ENCODE results near the gene SETBP1. TPM values are rescaled to one million over a fixed set of nuclear protein-coding genes. Genes with fewer than 3 reads are reported as not detected.

Gene SETBP1
- total RNA-seq, 1 experiment from 2014 or later: 9.6 TPM

DNA sequence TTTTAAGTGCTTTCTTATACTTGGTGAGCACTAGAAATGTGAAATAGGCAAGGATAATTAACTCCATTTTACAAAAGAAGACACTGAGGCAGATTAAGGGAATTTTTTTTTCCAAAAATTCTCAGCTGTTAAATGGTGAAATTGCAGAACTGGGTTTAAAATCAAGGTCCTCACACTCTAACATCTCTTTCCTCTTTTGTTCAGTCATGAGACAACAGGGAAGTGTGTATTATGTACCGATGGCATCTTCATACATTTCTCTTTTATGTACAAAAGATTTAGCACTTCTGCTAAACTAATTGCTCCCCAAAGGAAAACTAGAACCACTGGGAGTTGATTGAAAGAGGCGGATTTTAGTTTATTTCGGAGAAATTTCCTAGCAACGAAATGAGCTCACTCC, 203.0 kb downstream of the SETBP1 start:
- Mint-ChIP-seq H3K27ac (no peak overlapping the region), H3K4me1 (peaks cover 16% of the 10 kb centered on the region), H3K4me3 (no peak overlapping the region), H3K9me3 (peaks cover 16% of the 10 kb centered on the region), H3K36me3 (peaks cover 16% of the 10 kb centered on the region), H3K27me3 (ENCODE audit: low read depth) (no peaks in the 10 kb centered on the region; the same call in 1 of the 2 replicates)
- ChIA-PET CTCF (no interaction called here), POLR2A (no interaction called here)
- ATAC-seq (no peak), DNase-seq (ENCODE audit: low spot score) (no peak)
- TF ChIP-seq NR1H2 (CRISPR knock-in tag; IDR thresholded peaks at IDR 0.05) (no peak), FOXK1 (CRISPR knock-in tag; IDR thresholded peaks at IDR 0.05) (no peak), NR3C1 (CRISPR knock-in tag; conservative IDR thresholded peaks at IDR 0.05; ENCODE audit: low read depth) (no peak), KAT7 (CRISPR knock-in tag; IDR thresholded peaks at IDR 0.05; ENCODE audit: borderline replicate concordance) (no peak), ZNF138 (CRISPR knock-in tag; conservative IDR thresholded peaks at IDR 0.05) (no peak), TP53 (CRISPR knock-in tag; IDR thresholded peaks at IDR 0.05) (no peak), NFATC4 (CRISPR knock-in tag; IDR thresholded peaks at IDR 0.05) (no peak), GTF2I (CRISPR knock-in tag; conservative IDR thresholded peaks at IDR 0.05) (no peak), ELF4 (CRISPR knock-in tag; IDR thresholded peaks at IDR 0.05; ENCODE audit: low read depth) (no peak), SMAD4 (CRISPR knock-in tag; IDR thresholded peaks at IDR 0.05) (no peak)
- TF ChIP-seq, protein P1, sequence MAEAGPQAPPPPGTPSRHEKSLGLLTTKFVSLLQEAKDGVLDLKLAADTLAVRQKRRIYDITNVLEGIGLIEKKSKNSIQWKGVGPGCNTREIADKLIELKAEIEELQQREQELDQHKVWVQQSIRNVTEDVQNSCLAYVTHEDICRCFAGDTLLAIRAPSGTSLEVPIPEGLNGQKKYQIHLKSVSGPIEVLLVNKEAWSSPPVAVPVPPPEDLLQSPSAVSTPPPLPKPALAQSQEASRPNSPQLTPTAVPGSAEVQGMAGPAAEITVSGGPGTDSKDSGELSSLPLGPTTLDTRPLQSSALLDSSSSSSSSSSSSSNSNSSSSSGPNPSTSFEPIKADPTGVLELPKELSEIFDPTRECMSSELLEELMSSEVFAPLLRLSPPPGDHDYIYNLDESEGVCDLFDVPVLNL (CRISPR knock-in tag; IDR thresholded peaks at IDR 0.05; ENCODE audit: borderline replicate concordance, low read depth): no peak
- TF ChIP-seq, protein P2, sequence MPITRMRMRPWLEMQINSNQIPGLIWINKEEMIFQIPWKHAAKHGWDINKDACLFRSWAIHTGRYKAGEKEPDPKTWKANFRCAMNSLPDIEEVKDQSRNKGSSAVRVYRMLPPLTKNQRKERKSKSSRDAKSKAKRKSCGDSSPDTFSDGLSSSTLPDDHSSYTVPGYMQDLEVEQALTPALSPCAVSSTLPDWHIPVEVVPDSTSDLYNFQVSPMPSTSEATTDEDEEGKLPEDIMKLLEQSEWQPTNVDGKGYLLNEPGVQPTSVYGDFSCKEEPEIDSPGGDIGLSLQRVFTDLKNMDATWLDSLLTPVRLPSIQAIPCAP (CRISPR knock-in tag; IDR thresholded peaks at IDR 0.05): no peak
- TF ChIP-seq, protein P3, sequence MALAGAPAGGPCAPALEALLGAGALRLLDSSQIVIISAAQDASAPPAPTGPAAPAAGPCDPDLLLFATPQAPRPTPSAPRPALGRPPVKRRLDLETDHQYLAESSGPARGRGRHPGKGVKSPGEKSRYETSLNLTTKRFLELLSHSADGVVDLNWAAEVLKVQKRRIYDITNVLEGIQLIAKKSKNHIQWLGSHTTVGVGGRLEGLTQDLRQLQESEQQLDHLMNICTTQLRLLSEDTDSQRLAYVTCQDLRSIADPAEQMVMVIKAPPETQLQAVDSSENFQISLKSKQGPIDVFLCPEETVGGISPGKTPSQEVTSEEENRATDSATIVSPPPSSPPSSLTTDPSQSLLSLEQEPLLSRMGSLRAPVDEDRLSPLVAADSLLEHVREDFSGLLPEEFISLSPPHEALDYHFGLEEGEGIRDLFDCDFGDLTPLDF (CRISPR knock-in tag; IDR thresholded peaks at IDR 0.05): no peak
- TF ChIP-seq, protein P4, sequence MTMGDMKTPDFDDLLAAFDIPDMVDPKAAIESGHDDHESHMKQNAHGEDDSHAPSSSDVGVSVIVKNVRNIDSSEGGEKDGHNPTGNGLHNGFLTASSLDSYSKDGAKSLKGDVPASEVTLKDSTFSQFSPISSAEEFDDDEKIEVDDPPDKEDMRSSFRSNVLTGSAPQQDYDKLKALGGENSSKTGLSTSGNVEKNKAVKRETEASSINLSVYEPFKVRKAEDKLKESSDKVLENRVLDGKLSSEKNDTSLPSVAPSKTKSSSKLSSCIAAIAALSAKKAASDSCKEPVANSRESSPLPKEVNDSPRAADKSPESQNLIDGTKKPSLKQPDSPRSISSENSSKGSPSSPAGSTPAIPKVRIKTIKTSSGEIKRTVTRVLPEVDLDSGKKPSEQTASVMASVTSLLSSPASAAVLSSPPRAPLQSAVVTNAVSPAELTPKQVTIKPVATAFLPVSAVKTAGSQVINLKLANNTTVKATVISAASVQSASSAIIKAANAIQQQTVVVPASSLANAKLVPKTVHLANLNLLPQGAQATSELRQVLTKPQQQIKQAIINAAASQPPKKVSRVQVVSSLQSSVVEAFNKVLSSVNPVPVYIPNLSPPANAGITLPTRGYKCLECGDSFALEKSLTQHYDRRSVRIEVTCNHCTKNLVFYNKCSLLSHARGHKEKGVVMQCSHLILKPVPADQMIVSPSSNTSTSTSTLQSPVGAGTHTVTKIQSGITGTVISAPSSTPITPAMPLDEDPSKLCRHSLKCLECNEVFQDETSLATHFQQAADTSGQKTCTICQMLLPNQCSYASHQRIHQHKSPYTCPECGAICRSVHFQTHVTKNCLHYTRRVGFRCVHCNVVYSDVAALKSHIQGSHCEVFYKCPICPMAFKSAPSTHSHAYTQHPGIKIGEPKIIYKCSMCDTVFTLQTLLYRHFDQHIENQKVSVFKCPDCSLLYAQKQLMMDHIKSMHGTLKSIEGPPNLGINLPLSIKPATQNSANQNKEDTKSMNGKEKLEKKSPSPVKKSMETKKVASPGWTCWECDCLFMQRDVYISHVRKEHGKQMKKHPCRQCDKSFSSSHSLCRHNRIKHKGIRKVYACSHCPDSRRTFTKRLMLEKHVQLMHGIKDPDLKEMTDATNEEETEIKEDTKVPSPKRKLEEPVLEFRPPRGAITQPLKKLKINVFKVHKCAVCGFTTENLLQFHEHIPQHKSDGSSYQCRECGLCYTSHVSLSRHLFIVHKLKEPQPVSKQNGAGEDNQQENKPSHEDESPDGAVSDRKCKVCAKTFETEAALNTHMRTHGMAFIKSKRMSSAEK (CRISPR knock-in tag; IDR thresholded peaks at IDR 0.05; ENCODE audit: borderline replicate concordance): no peak
- TF ChIP-seq, protein P5, sequence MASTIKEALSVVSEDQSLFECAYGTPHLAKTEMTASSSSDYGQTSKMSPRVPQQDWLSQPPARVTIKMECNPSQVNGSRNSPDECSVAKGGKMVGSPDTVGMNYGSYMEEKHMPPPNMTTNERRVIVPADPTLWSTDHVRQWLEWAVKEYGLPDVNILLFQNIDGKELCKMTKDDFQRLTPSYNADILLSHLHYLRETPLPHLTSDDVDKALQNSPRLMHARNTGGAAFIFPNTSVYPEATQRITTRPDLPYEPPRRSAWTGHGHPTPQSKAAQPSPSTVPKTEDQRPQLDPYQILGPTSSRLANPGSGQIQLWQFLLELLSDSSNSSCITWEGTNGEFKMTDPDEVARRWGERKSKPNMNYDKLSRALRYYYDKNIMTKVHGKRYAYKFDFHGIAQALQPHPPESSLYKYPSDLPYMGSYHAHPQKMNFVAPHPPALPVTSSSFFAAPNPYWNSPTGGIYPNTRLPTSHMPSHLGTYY (CRISPR knock-in tag; IDR thresholded peaks at IDR 0.05): no peak
- TF ChIP-seq, protein P6, sequence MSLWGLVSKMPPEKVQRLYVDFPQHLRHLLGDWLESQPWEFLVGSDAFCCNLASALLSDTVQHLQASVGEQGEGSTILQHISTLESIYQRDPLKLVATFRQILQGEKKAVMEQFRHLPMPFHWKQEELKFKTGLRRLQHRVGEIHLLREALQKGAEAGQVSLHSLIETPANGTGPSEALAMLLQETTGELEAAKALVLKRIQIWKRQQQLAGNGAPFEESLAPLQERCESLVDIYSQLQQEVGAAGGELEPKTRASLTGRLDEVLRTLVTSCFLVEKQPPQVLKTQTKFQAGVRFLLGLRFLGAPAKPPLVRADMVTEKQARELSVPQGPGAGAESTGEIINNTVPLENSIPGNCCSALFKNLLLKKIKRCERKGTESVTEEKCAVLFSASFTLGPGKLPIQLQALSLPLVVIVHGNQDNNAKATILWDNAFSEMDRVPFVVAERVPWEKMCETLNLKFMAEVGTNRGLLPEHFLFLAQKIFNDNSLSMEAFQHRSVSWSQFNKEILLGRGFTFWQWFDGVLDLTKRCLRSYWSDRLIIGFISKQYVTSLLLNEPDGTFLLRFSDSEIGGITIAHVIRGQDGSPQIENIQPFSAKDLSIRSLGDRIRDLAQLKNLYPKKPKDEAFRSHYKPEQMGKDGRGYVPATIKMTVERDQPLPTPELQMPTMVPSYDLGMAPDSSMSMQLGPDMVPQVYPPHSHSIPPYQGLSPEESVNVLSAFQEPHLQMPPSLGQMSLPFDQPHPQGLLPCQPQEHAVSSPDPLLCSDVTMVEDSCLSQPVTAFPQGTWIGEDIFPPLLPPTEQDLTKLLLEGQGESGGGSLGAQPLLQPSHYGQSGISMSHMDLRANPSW (CRISPR knock-in tag; conservative IDR thresholded peaks at IDR 0.05; ENCODE audit: low read depth): no peak
- TF ChIP-seq, protein P7, sequence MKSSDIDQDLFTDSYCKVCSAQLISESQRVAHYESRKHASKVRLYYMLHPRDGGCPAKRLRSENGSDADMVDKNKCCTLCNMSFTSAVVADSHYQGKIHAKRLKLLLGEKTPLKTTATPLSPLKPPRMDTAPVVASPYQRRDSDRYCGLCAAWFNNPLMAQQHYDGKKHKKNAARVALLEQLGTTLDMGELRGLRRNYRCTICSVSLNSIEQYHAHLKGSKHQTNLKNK (CRISPR knock-in tag; IDR thresholded peaks at IDR 0.05): no peak
